ENCODE data around the gene PILRB. TPM values are rescaled to one million over a fixed set of nuclear protein-coding genes. Genes with fewer than 3 reads are reported as not detected.

PILRB gene
- total RNA-seq, 1 donor from 2014 or later, result 67.2 TPM

GRCh38 chr7:100384628-100385294, 26.8 kb downstream of the PILRB start:
- H3K27me3 ChIP-seq, result no peaks in the 10 kb centered on the region
- no peaks in the 10 kb centered on the region for H3K9me3 ChIP-seq
- TF ChIP-seq CTCF (IDR thresholded peaks at IDR 0.05), result no peak
- no peak overlapping the region for H3K27ac ChIP-seq
- no peaks in the 10 kb centered on the region for H3K36me3 ChIP-seq
- no peak for DNase-seq (ENCODE audit: low spot score in 2 of 2)
- no peaks in the 10 kb centered on the region for H3K4me1 ChIP-seq
- intact Hi-C loops (cut with DNase I), result no loop called here
- H3K4me3 ChIP-seq, result no peak overlapping the region

GRCh38 chr7:100386940-100387339, 29.0 kb downstream of the PILRB start:
- H3K4me3 ChIP-seq, result no peak overlapping the region
- H3K36me3 ChIP-seq, result no peaks in the 10 kb centered on the region
- no peaks in the 10 kb centered on the region for H3K4me1 ChIP-seq
- no peak for DNase-seq (ENCODE audit: low spot score in 2 of 2)
- TF ChIP-seq CTCF (IDR thresholded peaks at IDR 0.05), result no peak
- H3K27ac ChIP-seq, result no peak overlapping the region
- no peaks in the 10 kb centered on the region for H3K27me3 ChIP-seq
- H3K9me3 ChIP-seq, result no peaks in the 10 kb centered on the region
- intact Hi-C loops (cut with DNase I), result no loop called here

- no peaks in the 10 kb centered on the region for H3K4me1 ChIP-seq
- intact Hi-C loops (cut with DNase I), result no loop called here
- no peaks in the 10 kb centered on the region for H3K27me3 ChIP-seq
- H3K4me3 ChIP-seq, result no peak overlapping the region
- TF ChIP-seq CTCF (IDR thresholded peaks at IDR 0.05), result no peak
- H3K36me3 ChIP-seq, result no peaks in the 10 kb centered on the region
- no peaks in the 10 kb centered on the region for H3K9me3 ChIP-seq
- no peak overlapping the region for H3K27ac ChIP-seq
- DNase-seq (ENCODE audit: low spot score in 2 of 2), result no peak
Observed at GRCh38 chr7:100387695-100388094, 29.8 kb downstream of the PILRB start.

GRCh38 chr7:100389437-100390088, 31.6 kb downstream of the PILRB start:
- DNase-seq (ENCODE audit: low spot score in 2 of 2), result no peak
- TF ChIP-seq CTCF (IDR thresholded peaks at IDR 0.05), result no peak

GRCh38 chr7:100390286-100391009, 32.5 kb downstream of the PILRB start:
- H3K36me3 ChIP-seq, result no peaks in the 10 kb centered on the region
- DNase-seq (ENCODE audit: low spot score in 2 of 2), result no peak

More at GRCh38 chr7:100389437-100390088, 31.6 kb downstream of the PILRB start:
- Histone ChIP-seq H3K4me3 (no peak overlapping the region), H3K27ac (no peak overlapping the region), H3K36me3 (no peaks in the 10 kb centered on the region), H3K27me3 (no peaks in the 10 kb centered on the region), H3K4me1 (no peaks in the 10 kb centered on the region), H3K9me3 (no peaks in the 10 kb centered on the region)
- intact Hi-C loops (cut with DNase I), result no loop called here

More at GRCh38 chr7:100390286-100391009, 32.5 kb downstream of the PILRB start:
- intact Hi-C loops (cut with DNase I), result no loop called here
- no peaks in the 10 kb centered on the region for H3K27me3 ChIP-seq
- no peak overlapping the region for H3K4me3 ChIP-seq
- H3K27ac ChIP-seq, result no peak overlapping the region
- TF ChIP-seq CTCF (IDR thresholded peaks at IDR 0.05), result no peak
- no peaks in the 10 kb centered on the region for H3K9me3 ChIP-seq
- H3K4me1 ChIP-seq, result no peaks in the 10 kb centered on the region
